ENCODE measurements around the gene SCGB1D1. TPM values are rescaled to one million over a fixed set of nuclear protein-coding genes. Genes with fewer than 3 reads are reported as not detected.

The SCGB1D1 gene
- total and polyA plus RNA-seq, 2 of the 8 experiments (the other 6 are each of a cell fraction or from before 2014, with no cell fraction given), result not detected

- H3K9ac ChIP-seq (replicated peaks in 1 of 4; ENCODE audit: extremely low read depth in 1 of 4, low read depth in 3 of 4, low read length in 3 of 4), result no peak overlapping the region
- H3K9me3 ChIP-seq (ENCODE audit: insufficient read depth in 2 of 2, low read depth in 1 of 2, low read length in 1 of 2), result no peaks in the 10 kb centered on the region
- H3K79me1 ChIP-seq (ENCODE audit: low read depth, low read length), result no peaks in the 10 kb centered on the region
- no peak overlapping the region for H3K4ac ChIP-seq (replicated peaks; ENCODE audit: insufficient read length, low read depth, low read length)
- H2BK120ac ChIP-seq (replicated peaks; ENCODE audit: low read depth, low read length), result no peak overlapping the region
- no peaks in the 10 kb centered on the region for H3K4me1 ChIP-seq (replicated peaks in 1 of 4; ENCODE audit: control insufficient read depth in 3 of 4, insufficient read depth in 4 of 4, low read length in 3 of 4)
- H3K4me2 ChIP-seq (ENCODE audit: insufficient read depth in 1 of 2, low read depth in 2 of 2, low read length in 2 of 2), result no peak overlapping the region
- H2AK5ac ChIP-seq (ENCODE audit: low read depth, low read length), result no peak overlapping the region
- no peak overlapping the region for H3K27ac ChIP-seq (ENCODE audit: low read depth, low read length)
- no peak overlapping the region for H4K8ac ChIP-seq (ENCODE audit: extremely low read depth, insufficient read depth, low read length)
- H3K36me3 ChIP-seq (ENCODE audit: control insufficient read depth in 2 of 4, insufficient read depth in 4 of 4, low read length in 3 of 4), result no peaks in the 10 kb centered on the region
- H3K56ac ChIP-seq (replicated peaks; ENCODE audit: insufficient read length, low read depth, low read length), result no peak overlapping the region
- no peak overlapping the region for H3K14ac ChIP-seq (ENCODE audit: insufficient read length)
- H2BK15ac ChIP-seq (ENCODE audit: low read length), result no peak overlapping the region
- no peak overlapping the region for H2AFZ ChIP-seq (ENCODE audit: low read length)
- TF ChIP-seq BACH1 (IDR thresholded peaks at IDR 0.05; ENCODE audit: low read length), result no peak
- no peaks in the 10 kb centered on the region for H3K79me2 ChIP-seq (ENCODE audit: control insufficient read depth in 1 of 2, insufficient read depth in 2 of 2, low read length in 2 of 2)
- no peak overlapping the region for H3K18ac ChIP-seq (ENCODE audit: extremely low read depth, low read length)
- no peak overlapping the region for H2BK5ac ChIP-seq (ENCODE audit: low read depth, low read length)
- no peak for FAIRE-seq
- no peak for DNase-seq (ENCODE audit: low read depth in 1 of 2, low spot score in 2 of 2)
- ChIA-PET POLR2A (ENCODE audit: partially characterized antibody) (no interaction called here), CTCF (ENCODE audit: partially characterized antibody) (interaction anchor here (1.8 kb wide), 1 partner anchor 42 kb away, joined by 4 read pairs; no protein-coding TSS in a partner anchor)
- no peak overlapping the region for H4K5ac ChIP-seq (ENCODE audit: insufficient read length, low read depth, low read length)
- no peak overlapping the region for H2BK20ac ChIP-seq (ENCODE audit: low read length)
- WGBS, 2 experiments (ENCODE audit: extremely low coverage in 1 of 2, insufficient coverage in 1 of 2, insufficient read length in 1 of 2, insufficient replicate concordance in 2 of 2, low coverage in 1 of 2, low lambda C conversion rate in 2 of 2, missing lambda C conversion rate in 1 of 2), result 85% methylated on average over 2 of the region's 2 CpGs; no CpG with 5 or more reads in 1 of the 2 experiments
- H3K4me3 ChIP-seq (ENCODE audit: extremely low read depth in 1 of 4, insufficient read depth in 2 of 4, low read depth in 3 of 4, low read length in 4 of 4), result no peak overlapping the region
- no peak overlapping the region for H2BK12ac ChIP-seq (ENCODE audit: low read depth, low read length)
- no peaks in the 10 kb centered on the region for H3K27me3 ChIP-seq (replicated peaks in 1 of 4; ENCODE audit: control insufficient read depth in 3 of 4, extremely low read depth in 1 of 4, insufficient read depth in 3 of 4, low read length in 3 of 4)
- no peaks in the 10 kb centered on the region for H4K20me1 ChIP-seq (replicated peaks in 1 of 2; ENCODE audit: control insufficient read depth in 1 of 2, insufficient read depth in 2 of 2, low read length in 2 of 2)
- no peaks in the 10 kb centered on the region for H3K23me2 ChIP-seq (ENCODE audit: low read depth, low read length)
- no peak overlapping the region for H4K91ac ChIP-seq (replicated peaks; ENCODE audit: insufficient read length, low read length)
- no peak overlapping the region for H3K23ac ChIP-seq (ENCODE audit: insufficient read length)
These were observed 3.8 kb upstream of the SCGB1D1 start for GRCh38 chr11:62186195-62186594.

Data from H1 (cell line).